Measurements from ENCODE around the gene YWHAQ. TPM values are rescaled to one million over a fixed set of nuclear protein-coding genes. Genes with fewer than 3 reads are reported as not detected.

The YWHAQ gene
- total RNA-seq, 2 experiments from 2014 or later: 95.8 to 101 TPM

DNA sequence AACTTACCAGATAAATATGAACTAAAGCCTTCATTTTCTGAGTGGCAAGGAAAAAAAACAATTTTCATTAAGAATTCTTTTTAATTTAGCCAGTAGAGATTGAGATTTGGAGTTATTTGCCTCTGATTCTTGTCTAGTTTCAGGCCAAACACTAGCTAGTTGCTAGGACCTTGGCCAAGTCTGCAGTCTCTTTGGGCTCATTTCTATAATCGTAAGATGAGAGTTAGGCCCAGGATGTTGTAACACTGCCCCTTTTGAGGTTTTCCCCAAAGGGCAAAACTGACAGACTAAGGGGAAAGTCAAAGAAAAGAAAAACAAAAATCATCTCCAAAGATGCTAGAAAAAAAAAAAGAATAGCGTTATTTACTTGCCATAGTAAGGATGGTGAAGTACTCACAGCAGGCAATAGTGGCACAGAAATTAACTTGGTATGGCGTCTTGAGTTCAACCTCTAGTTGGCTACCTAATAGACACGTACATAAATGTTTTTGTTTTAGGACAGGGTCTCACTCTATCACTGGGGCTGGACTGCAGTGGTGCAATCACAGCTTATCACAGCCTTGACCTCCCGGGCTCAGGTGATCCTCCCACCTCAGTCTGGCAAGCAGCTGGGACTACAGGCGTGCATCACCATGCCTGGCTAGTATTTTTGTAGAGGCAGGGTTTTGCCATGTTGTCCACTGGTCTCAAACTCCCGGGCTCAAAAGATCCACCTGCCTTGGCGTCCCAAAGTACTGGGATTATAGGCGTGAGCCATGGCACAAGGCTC lies 52.1 kb downstream of the YWHAQ start:
- Mint-ChIP-seq H3K4me1 (ENCODE audit: low read depth) (no peaks in the 10 kb centered on the region), H3K36me3 (ENCODE audit: low read depth) (peaks cover 13% of the 10 kb centered on the region), H3K27me3 (no peaks in the 10 kb centered on the region), H3K27ac (no peak overlapping the region), H3K4me3 (no peak overlapping the region), H3K9me3 (no peaks in the 10 kb centered on the region)
- peaks cover 4% of the 10 kb centered on the region for H3K36me3 ChIP-seq (ENCODE audit: insufficient read depth, low read length)
- H3K4me1 ChIP-seq (ENCODE audit: insufficient read depth, low read length): no peaks in the 10 kb centered on the region
- TF ChIP-seq CTCF (IDR thresholded peaks at IDR 0.05): no peak
- H3K27me3 ChIP-seq (ENCODE audit: control insufficient read depth in 1 of 2, insufficient read depth in 2 of 2, low read length in 2 of 2): no peaks in the 10 kb centered on the region
- peak in 1 of 14 experiments; percentile 15 for DNase-seq
- ChIA-PET CTCF (no interaction called here), POLR2A (interaction anchor here (1.0 kb wide), 1 partner anchor 52 kb away, joined by 3 read pairs; the partner anchor contains the start of gene YWHAQ)
- ATAC-seq (ENCODE audit: poor library complexity): no peak
- no peaks in the 10 kb centered on the region for H3K9me3 ChIP-seq (ENCODE audit: control insufficient read depth in 1 of 2, insufficient read depth in 1 of 2, low read length in 2 of 2)
- intact Hi-C loops (cut with DNase I, micrococcal nuclease): no loop called here
- H3K27ac ChIP-seq (ENCODE audit: low read depth in 1 of 2, low read length in 2 of 2): no peak overlapping the region
- H3K4me3 ChIP-seq (ENCODE audit: low read length): no peak overlapping the region

GRCh38 chr2:9574331-9574730 lies 56.5 kb downstream of the YWHAQ start:
- Histone ChIP-seq H3K4me3 (ENCODE audit: low read length) (no peak overlapping the region), H3K9me3 (ENCODE audit: control insufficient read depth in 1 of 2, insufficient read depth in 1 of 2, low read length in 2 of 2) (no peaks in the 10 kb centered on the region), H3K4me1 (ENCODE audit: insufficient read depth, low read length) (no peaks in the 10 kb centered on the region), H3K27ac (ENCODE audit: low read depth in 1 of 2, low read length in 2 of 2) (no peak overlapping the region), H3K27me3 (ENCODE audit: control insufficient read depth in 1 of 2, insufficient read depth in 2 of 2, low read length in 2 of 2) (no peaks in the 10 kb centered on the region), H3K36me3 (ENCODE audit: insufficient read depth, low read length) (no peaks in the 10 kb centered on the region)
- H3K27ac Mint-ChIP-seq: no peak overlapping the region
- DNase-seq (no peak), ATAC-seq (ENCODE audit: poor library complexity) (no peak)
- ChIA-PET CTCF (no interaction called here), POLR2A (interaction anchor here (1.0 to 1.5 kb wide), 2 partner anchors 15 to 19 kb away, joined by 3 read pairs; partner anchors contain the start of gene ADAM17)
- H3K9me3 Mint-ChIP-seq: no peaks in the 10 kb centered on the region
- TF ChIP-seq CTCF (IDR thresholded peaks at IDR 0.05): no peak
- H3K4me3 Mint-ChIP-seq: no peak overlapping the region
- H3K4me1 Mint-ChIP-seq (ENCODE audit: low read depth): no peaks in the 10 kb centered on the region
- no peaks in the 10 kb centered on the region for H3K27me3 Mint-ChIP-seq
- intact Hi-C loops (cut with DNase I, micrococcal nuclease): no loop called here
- no peaks in the 10 kb centered on the region for H3K36me3 Mint-ChIP-seq (ENCODE audit: low read depth)

- Mint-ChIP-seq H3K4me1 (ENCODE audit: low read depth) (no peaks in the 10 kb centered on the region), H3K27me3 (no peaks in the 10 kb centered on the region), H3K36me3 (ENCODE audit: low read depth) (no peaks in the 10 kb centered on the region), H3K9me3 (no peaks in the 10 kb centered on the region), H3K27ac (no peak overlapping the region), H3K4me3 (no peak overlapping the region)
- DNase-seq (no peak), ATAC-seq (ENCODE audit: poor library complexity) (no peak)
- TF ChIP-seq CTCF (IDR thresholded peaks at IDR 0.05): no peak
- intact Hi-C loops (cut with DNase I, micrococcal nuclease): no loop called here
- no peak overlapping the region for H3K27ac ChIP-seq (ENCODE audit: low read depth in 1 of 2, low read length in 2 of 2)
- H3K4me1 ChIP-seq (ENCODE audit: insufficient read depth, low read length): no peaks in the 10 kb centered on the region
- POLR2A ChIA-PET: interaction anchor here (1.0 to 1.5 kb wide), 2 partner anchors 16 to 19 kb away, joined by 3 read pairs; partner anchors contain the start of gene ADAM17
- H3K27me3 ChIP-seq (ENCODE audit: control insufficient read depth in 1 of 2, insufficient read depth in 2 of 2, low read length in 2 of 2): no peaks in the 10 kb centered on the region
- CTCF ChIA-PET: interaction anchor here (0.5 kb wide), 1 partner anchor 13 kb away, joined by 3 read pairs; no protein-coding TSS in a partner anchor
- no peak overlapping the region for H3K4me3 ChIP-seq (ENCODE audit: low read length)
- no peaks in the 10 kb centered on the region for H3K9me3 ChIP-seq (ENCODE audit: control insufficient read depth in 1 of 2, insufficient read depth in 1 of 2, low read length in 2 of 2)
- no peaks in the 10 kb centered on the region for H3K36me3 ChIP-seq (ENCODE audit: insufficient read depth, low read length)
Measured at GRCh38 chr2:9573840-9574239, 57.0 kb downstream of the YWHAQ start.
